HL-60 (cell line): ENCODE results near the gene MED1.
"Not testable (repeated sequence)": the region's sequence is repeated elsewhere in the genome, so short reads cannot be mapped to it uniquely, and the experiment has no call there.

ENCODE experiments used
- DNase-seq, 2 experiments: peaks; one replicate each; pipeline ENCODE4 v3.0.0-alpha.2; 2010 to 2020; ENCODE audit warnings: low read depth in 1 of 2, low spot score in 1 of 2
- H3K27ac ChIP-seq: fragments of 250-450 bp; sonication (Bioruptor Pico); replicated peaks from 2 replicates; pipeline ENCODE4 v1.5.1; 2020; ENCODE audit warnings: mild to moderate bottlenecking, moderate library complexity
- H3K27me3 ChIP-seq: fragments of 250-450 bp; sonication (Bioruptor Pico); 2 replicates; pipeline ENCODE4 v1.5.1; 2021; ENCODE audit warnings: mild to moderate bottlenecking, moderate library complexity; ENCODE audit not compliant: insufficient read depth, poor library complexity, severe bottlenecking
- H3K4me3 ChIP-seq: replicated peaks from 2 replicates; pipeline ENCODE4 v1.5.1; 2011; ENCODE audit warnings: mild to moderate bottlenecking, control low read depth, low read length; ENCODE audit not compliant: insufficient read depth
- GABPA ChIP-seq: IDR thresholded peaks from 2 replicates; pipeline ENCODE4 v1.6.1; 2012; ENCODE audit warnings: low read depth
- POLR2AphosphoS5 ChIP-seq: IDR thresholded peaks from 2 replicates; pipeline ENCODE4 v1.6.1; 2012; ENCODE audit warnings: low read depth
- SPI1 ChIP-seq: IDR thresholded peaks from 2 replicates; pipeline ENCODE4 v1.6.1; 2012; ENCODE audit warnings: low read depth, mild to moderate bottlenecking, borderline replicate concordance
- TF ChIP-seq, protein P1 (sequence below): IDR thresholded peaks from 2 replicates; pipeline ENCODE4 v1.6.1; 2012; ENCODE audit warnings: low read depth; ENCODE audit not compliant: insufficient replicate concordance
- TF ChIP-seq, protein P2 (sequence below): IDR thresholded peaks from one replicate; pipeline ENCODE4 v1.5.1; 2011; ENCODE audit warnings: low read length, control low read depth, inconsistent platforms; ENCODE audit not compliant: insufficient read depth

The MED1 gene

DNA sequence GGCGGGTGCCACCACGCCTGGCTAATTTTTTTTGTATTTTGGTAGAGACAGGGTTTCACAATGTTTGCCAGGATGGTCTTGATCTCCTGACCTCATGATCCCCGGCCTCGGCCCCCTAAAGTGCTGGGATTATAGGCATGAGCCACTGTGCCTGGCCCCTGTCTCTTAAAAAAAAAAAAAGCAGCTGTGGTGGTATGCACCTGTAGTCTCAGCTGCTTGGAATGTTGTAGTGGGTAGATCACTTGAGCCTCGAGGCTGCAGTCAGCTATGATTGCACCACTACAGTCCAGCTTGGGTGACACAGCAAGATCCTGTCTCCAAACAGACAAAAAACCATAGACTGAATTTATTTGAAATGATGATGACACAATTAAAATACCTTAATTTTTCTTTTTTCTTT lies 34.5 kb upstream of the MED1 start:
- no peaks in the 10 kb centered on the region for H3K27me3 ChIP-seq
- TF ChIP-seq, protein P1, sequence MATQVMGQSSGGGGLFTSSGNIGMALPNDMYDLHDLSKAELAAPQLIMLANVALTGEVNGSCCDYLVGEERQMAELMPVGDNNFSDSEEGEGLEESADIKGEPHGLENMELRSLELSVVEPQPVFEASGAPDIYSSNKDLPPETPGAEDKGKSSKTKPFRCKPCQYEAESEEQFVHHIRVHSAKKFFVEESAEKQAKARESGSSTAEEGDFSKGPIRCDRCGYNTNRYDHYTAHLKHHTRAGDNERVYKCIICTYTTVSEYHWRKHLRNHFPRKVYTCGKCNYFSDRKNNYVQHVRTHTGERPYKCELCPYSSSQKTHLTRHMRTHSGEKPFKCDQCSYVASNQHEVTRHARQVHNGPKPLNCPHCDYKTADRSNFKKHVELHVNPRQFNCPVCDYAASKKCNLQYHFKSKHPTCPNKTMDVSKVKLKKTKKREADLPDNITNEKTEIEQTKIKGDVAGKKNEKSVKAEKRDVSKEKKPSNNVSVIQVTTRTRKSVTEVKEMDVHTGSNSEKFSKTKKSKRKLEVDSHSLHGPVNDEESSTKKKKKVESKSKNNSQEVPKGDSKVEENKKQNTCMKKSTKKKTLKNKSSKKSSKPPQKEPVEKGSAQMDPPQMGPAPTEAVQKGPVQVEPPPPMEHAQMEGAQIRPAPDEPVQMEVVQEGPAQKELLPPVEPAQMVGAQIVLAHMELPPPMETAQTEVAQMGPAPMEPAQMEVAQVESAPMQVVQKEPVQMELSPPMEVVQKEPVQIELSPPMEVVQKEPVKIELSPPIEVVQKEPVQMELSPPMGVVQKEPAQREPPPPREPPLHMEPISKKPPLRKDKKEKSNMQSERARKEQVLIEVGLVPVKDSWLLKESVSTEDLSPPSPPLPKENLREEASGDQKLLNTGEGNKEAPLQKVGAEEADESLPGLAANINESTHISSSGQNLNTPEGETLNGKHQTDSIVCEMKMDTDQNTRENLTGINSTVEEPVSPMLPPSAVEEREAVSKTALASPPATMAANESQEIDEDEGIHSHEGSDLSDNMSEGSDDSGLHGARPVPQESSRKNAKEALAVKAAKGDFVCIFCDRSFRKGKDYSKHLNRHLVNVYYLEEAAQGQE = no peak
- TF ChIP-seq GABPA (no peak), SPI1 (no peak), POLR2AphosphoS5 (no peak)
- TF ChIP-seq, protein P2, sequence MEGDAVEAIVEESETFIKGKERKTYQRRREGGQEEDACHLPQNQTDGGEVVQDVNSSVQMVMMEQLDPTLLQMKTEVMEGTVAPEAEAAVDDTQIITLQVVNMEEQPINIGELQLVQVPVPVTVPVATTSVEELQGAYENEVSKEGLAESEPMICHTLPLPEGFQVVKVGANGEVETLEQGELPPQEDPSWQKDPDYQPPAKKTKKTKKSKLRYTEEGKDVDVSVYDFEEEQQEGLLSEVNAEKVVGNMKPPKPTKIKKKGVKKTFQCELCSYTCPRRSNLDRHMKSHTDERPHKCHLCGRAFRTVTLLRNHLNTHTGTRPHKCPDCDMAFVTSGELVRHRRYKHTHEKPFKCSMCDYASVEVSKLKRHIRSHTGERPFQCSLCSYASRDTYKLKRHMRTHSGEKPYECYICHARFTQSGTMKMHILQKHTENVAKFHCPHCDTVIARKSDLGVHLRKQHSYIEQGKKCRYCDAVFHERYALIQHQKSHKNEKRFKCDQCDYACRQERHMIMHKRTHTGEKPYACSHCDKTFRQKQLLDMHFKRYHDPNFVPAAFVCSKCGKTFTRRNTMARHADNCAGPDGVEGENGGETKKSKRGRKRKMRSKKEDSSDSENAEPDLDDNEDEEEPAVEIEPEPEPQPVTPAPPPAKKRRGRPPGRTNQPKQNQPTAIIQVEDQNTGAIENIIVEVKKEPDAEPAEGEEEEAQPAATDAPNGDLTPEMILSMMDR = no peak
- peak in 1 of 2 experiments; percentile 15 for DNase-seq
- no peak overlapping the region for H3K27ac ChIP-seq
- no peak overlapping the region for H3K4me3 ChIP-seq

DNA sequence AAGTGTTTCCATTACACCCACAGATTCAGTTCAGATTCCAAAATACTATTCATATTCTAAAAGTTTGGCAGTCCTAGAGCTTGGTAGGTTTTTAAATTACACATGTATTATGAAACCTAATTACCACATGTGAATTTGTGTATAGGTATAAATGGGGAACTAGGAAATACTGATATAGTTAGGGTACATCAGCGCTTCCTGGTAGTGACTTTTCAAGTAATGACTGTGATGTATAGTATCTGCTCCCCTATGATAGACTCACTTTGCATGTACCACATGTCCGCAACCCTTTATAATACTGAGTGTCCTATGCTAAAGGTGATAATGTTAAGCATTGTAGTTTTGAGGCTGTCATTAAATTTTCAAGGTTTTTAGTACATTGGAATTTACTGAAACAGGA lies 33.1 kb upstream of the MED1 start:
- TF ChIP-seq POLR2AphosphoS5 = no peak
- TF ChIP-seq, protein P2 = no peak
- TF ChIP-seq SPI1 = 0 out of 2 replicates have a peak, but pooled peaks have one; percentile 7

DNA sequence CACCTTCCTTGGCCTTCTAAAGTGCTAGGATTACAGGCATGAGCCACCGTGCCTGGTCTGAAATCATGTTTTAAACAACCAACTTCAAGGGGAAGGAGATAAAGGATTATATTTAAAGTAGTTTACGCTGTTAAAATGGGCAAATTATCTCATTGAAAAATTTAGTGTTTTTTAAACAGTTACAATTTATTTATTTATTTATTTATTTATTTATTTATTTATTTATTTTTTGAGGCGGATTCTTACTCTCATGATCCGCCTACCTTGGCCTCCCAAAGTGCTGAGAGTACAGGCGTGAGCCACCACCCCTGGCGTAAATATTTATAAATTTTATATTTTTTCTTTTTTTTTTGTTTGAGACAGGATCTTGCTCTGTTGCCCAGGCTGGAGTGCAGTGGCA lies 32.4 kb upstream of the MED1 start:
- TF ChIP-seq, protein P2 = no peak
- TF ChIP-seq GABPA = no peak
- TF ChIP-seq, protein P1 = no peak
- TF ChIP-seq SPI1 = no peak
- no peak for TF ChIP-seq POLR2AphosphoS5
- Histone ChIP-seq H3K4me3 (no peak overlapping the region), H3K27me3 (no peaks in the 10 kb centered on the region), H3K27ac (no peak overlapping the region)
- DNase-seq = no peak

More for the DNA sequence above, 33.1 kb upstream of the MED1 start:
- DNase-seq = no peak
- Histone ChIP-seq H3K27ac (no peak overlapping the region), H3K27me3 (no peaks in the 10 kb centered on the region), H3K4me3 (no peak overlapping the region)

DNA sequence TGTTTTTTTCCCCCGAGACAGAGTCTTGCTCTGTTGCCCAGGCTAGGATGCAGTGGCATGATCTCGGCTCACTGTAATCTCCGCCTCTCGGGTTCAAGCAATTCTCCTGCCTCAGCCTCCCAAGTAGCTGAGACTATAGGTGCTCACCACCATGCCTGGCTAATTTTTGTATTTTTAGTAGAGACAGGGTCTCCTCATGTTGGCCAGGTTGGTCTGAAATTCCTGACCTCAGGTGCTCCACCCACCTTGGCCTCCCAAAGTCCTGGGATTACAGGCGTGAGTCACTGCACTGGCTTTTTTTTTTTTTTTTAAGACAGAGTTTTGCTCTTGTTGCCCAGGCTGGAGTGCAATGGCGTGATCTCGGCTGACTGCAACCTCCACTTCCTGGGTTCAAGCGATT lies 28.6 kb upstream of the MED1 start:
- not testable (repeated sequence) for H3K4me3 ChIP-seq, DNase-seq, H3K27me3 ChIP-seq, H3K27ac ChIP-seq
